Liver (tissue), 9 donors: ENCODE measurements around the gene RELN. TPM values are rescaled to one million over a fixed set of nuclear protein-coding genes. Genes with fewer than 3 reads are reported as not detected.

Experiments used
- DNase-seq: peaks from one replicate; pipeline ENCODE4 v3.0.0-alpha.2; 2017; ENCODE audit warnings: low spot score
- H3K27ac ChIP-seq, 2 donors: one replicate each; pipeline ENCODE4 v1.7.0; 2013; ENCODE audit warnings: inconsistent platforms in 2 of 2, low read length in 2 of 2, control low read depth in 1 of 2, low read depth in 1 of 2, mild to moderate bottlenecking in 1 of 2
- H3K27me3 ChIP-seq, 4 donors: one replicate each; pipeline versions ENCODE4 v1.6.1 to v1.7.0; 2013; ENCODE audit warnings: low read length in 3 of 4, inconsistent platforms in 1 of 4, mild to moderate bottlenecking in 1 of 4, moderate library complexity in 1 of 4; ENCODE audit not compliant: control insufficient read depth in 4 of 4, insufficient read depth in 4 of 4
- H3K36me3 ChIP-seq, 4 donors: one replicate each; pipeline versions ENCODE4 v1.6.1 to v1.7.0; 2013; ENCODE audit warnings: low read length in 3 of 4, mild to moderate bottlenecking in 3 of 4, low read depth in 1 of 4, moderate library complexity in 1 of 4; ENCODE audit not compliant: control insufficient read depth in 4 of 4, insufficient read depth in 3 of 4
- H3K4me1 ChIP-seq, 4 donors: one replicate each; pipeline versions ENCODE4 v1.6.1 to v1.7.0; 2013; ENCODE audit warnings: low read length in 3 of 4, mild to moderate bottlenecking in 3 of 4, moderate library complexity in 1 of 4; ENCODE audit not compliant: control insufficient read depth in 4 of 4, insufficient read depth in 4 of 4
- H3K4me3 ChIP-seq, 3 donors: one replicate each; pipeline versions ENCODE4 v1.6.1 to v1.7.0; 2013; ENCODE audit warnings: low read length in 3 of 3, control low read depth in 1 of 3, low read depth in 1 of 3, mild to moderate bottlenecking in 1 of 3
- H3K9ac ChIP-seq, 2 donors: one replicate each; pipeline ENCODE4 v1.7.0; 2013; ENCODE audit warnings: low read length in 2 of 2, mild to moderate bottlenecking in 2 of 2, moderate library complexity in 2 of 2, control low read depth in 1 of 2, low read depth in 1 of 2
- H3K9me3 ChIP-seq, 4 donors: one replicate each; pipeline versions ENCODE4 v1.6.1 to v1.7.0; 2013; ENCODE audit warnings: low read length in 3 of 4; ENCODE audit not compliant: control insufficient read depth in 4 of 4
- EGR1 ChIP-seq, 2 donors: IDR thresholded peaks; 2 replicates each; pipeline ENCODE4 v1.6.1; 2016 to 2018; ENCODE audit warnings: antibody characterized with exemption in 2 of 2, low read depth in 2 of 2
- FOXA1 ChIP-seq: IDR thresholded peaks from 2 replicates; pipeline ENCODE4 v1.6.1; 2016; ENCODE audit warnings: antibody characterized with exemption
- FOXA2 ChIP-seq: IDR thresholded peaks from 2 replicates; pipeline ENCODE4 v1.6.1; 2016; ENCODE audit warnings: antibody characterized with exemption
- GABPA ChIP-seq, 2 donors: IDR thresholded peaks in 1 of 2; conservative IDR thresholded peaks in 1 of 2; 2 replicates each; pipeline ENCODE4 v1.6.1; 2016; ENCODE audit warnings: antibody characterized with exemption in 2 of 2, mild to moderate bottlenecking in 1 of 2, moderate library complexity in 1 of 2
- HNF4A ChIP-seq, 2 donors: conservative IDR thresholded peaks; 2 replicates each; pipeline ENCODE4 v1.6.1; 2016; ENCODE audit warnings: antibody characterized with exemption in 2 of 2, mild to moderate bottlenecking in 2 of 2
- JUND ChIP-seq, 2 donors: IDR thresholded peaks; 2 replicates each; pipeline ENCODE4 v1.6.1; 2016; ENCODE audit warnings: antibody characterized with exemption in 2 of 2
- NR2F2 ChIP-seq: IDR thresholded peaks from 2 replicates; pipeline ENCODE4 v1.6.1; 2016; ENCODE audit warnings: antibody characterized with exemption
- RAD21 ChIP-seq, 2 donors: IDR thresholded peaks; 2 replicates each; pipeline ENCODE4 v1.6.1; 2016; ENCODE audit warnings: antibody characterized with exemption in 2 of 2, mild to moderate bottlenecking in 2 of 2
- SP1 ChIP-seq: IDR thresholded peaks from 2 replicates; pipeline ENCODE4 v1.6.1; 2018; ENCODE audit warnings: antibody characterized with exemption, mild to moderate bottlenecking
- TAF1 ChIP-seq: conservative IDR thresholded peaks from 2 replicates; pipeline ENCODE4 v1.6.1; 2016; ENCODE audit warnings: antibody characterized with exemption, mild to moderate bottlenecking
- YY1 ChIP-seq: IDR thresholded peaks from 2 replicates; pipeline ENCODE4 v1.6.1; 2016; ENCODE audit warnings: antibody characterized with exemption, mild to moderate bottlenecking
- WGBS: extraction: QIAGEN DNeasy Blood & Tissue Kit; methylation state at CpG from one replicate; pipeline ENCODE4 v1.1.7; 2013; 5-methylcytosine and 5-hydroxymethylcytosine counted together
- polyA plus RNA-seq, 2 donors: library from polyadenylated mRNA; stranded (reverse) in 1 of 2; unstranded in 1 of 2; fragments of 200-250 nt in 1 of 2; fragments of >200 nt in 1 of 2; fragmentation: Nextera tagmentation in 1 of 2; extraction: Ambion mirVana in 1 of 2; gene quantifications; one replicate each; pipeline versions ENCODE4 v1.2.1 to v1.2.3, GENCODE V29; 2013 to 2015
- total RNA-seq, 2 donors: library from RNA; depleted of rRNA; stranded (reverse); fragments of >200 nt; gene quantifications; one replicate each; pipeline ENCODE4 v1.2.3, GENCODE V29; 2014
- TF ChIP-seq, protein P1 (sequence below): IDR thresholded peaks from 2 replicates; pipeline ENCODE4 v1.6.1; 2016; ENCODE audit warnings: antibody characterized with exemption
- TF ChIP-seq, protein P2 (sequence below): fragments of 150-350 bp; IDR thresholded peaks from 2 replicates; pipeline ENCODE4 v1.5.1; 2017; ENCODE audit warnings: improper control_type of control experiment, low read depth, low read length; ENCODE audit not compliant: missing input control
- TF ChIP-seq, protein P3 (sequence below): IDR thresholded peaks from 2 replicates; pipeline ENCODE4 v1.6.1; 2016; ENCODE audit warnings: antibody characterized with exemption
- TF ChIP-seq, protein P4 (sequence below): IDR thresholded peaks from 2 replicates; pipeline ENCODE4 v1.6.1; 2016; ENCODE audit warnings: antibody characterized with exemption
- TF ChIP-seq, protein P5 (sequence below): IDR thresholded peaks from 2 replicates; pipeline ENCODE4 v1.6.1; 2016; ENCODE audit warnings: antibody characterized with exemption, mild to moderate bottlenecking
- donor health status: healthy.
- donor health status: healthy.
- donor health status: healthy.
- donor health status: healthy.
- donor health status: healthy.

The RELN gene
- total and polyA plus RNA-seq, 4 donors = 10.0 to 69.8 (median 28.4) TPM

DNA sequence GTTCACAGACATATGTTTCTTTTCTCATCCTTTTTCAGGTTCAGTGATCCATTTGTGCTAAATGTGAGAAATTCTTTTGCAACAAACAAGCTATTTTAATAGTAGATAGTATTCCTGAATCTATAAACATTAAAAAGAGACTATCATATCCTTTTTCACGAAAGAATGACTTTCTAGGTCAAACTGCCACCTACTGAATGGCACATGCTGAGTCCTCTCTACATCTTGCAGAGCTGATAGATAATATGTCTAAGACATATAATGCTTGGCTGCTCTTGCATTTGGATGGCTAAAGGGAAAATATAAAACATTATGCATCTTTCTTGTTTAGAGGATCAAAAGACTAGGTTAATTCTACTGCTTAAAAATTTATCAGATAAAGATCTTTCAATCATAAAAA, 429.3 kb downstream of the RELN start:
- Histone ChIP-seq H3K36me3 (no peaks in the 10 kb centered on the region), H3K9ac (no peak overlapping the region), H3K27ac (no peak overlapping the region), H3K4me3 (no peak overlapping the region), H3K9me3 (no peaks in the 10 kb centered on the region), H3K27me3 (peaks cover 0 to 3% (median 0%) of the 10 kb centered on the region in 4 donors), H3K4me1 (no peaks in the 10 kb centered on the region)
- TF ChIP-seq HNF4A (conservative IDR thresholded peaks at IDR 0.05) = no peak
- TF ChIP-seq FOXA1 = no peak
- no peak for TF ChIP-seq EGR1 (IDR thresholded peaks at IDR 0.05; ENCODE audit: low read depth in 2 of 2)
- TF ChIP-seq, protein P1, sequence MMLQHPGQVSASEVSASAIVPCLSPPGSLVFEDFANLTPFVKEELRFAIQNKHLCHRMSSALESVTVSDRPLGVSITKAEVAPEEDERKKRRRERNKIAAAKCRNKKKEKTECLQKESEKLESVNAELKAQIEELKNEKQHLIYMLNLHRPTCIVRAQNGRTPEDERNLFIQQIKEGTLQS = no peak
- no peak for TF ChIP-seq RAD21 (IDR thresholded peaks at IDR 0.05)
- TF ChIP-seq, protein P2, sequence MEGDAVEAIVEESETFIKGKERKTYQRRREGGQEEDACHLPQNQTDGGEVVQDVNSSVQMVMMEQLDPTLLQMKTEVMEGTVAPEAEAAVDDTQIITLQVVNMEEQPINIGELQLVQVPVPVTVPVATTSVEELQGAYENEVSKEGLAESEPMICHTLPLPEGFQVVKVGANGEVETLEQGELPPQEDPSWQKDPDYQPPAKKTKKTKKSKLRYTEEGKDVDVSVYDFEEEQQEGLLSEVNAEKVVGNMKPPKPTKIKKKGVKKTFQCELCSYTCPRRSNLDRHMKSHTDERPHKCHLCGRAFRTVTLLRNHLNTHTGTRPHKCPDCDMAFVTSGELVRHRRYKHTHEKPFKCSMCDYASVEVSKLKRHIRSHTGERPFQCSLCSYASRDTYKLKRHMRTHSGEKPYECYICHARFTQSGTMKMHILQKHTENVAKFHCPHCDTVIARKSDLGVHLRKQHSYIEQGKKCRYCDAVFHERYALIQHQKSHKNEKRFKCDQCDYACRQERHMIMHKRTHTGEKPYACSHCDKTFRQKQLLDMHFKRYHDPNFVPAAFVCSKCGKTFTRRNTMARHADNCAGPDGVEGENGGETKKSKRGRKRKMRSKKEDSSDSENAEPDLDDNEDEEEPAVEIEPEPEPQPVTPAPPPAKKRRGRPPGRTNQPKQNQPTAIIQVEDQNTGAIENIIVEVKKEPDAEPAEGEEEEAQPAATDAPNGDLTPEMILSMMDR = no peak
- no peak for TF ChIP-seq NR2F2
- no peak for TF ChIP-seq GABPA (IDR thresholded peaks at IDR 0.05 in 1 of 2, conservative IDR thresholded peaks at IDR 0.05 in 1 of 2)
- TF ChIP-seq, protein P3, sequence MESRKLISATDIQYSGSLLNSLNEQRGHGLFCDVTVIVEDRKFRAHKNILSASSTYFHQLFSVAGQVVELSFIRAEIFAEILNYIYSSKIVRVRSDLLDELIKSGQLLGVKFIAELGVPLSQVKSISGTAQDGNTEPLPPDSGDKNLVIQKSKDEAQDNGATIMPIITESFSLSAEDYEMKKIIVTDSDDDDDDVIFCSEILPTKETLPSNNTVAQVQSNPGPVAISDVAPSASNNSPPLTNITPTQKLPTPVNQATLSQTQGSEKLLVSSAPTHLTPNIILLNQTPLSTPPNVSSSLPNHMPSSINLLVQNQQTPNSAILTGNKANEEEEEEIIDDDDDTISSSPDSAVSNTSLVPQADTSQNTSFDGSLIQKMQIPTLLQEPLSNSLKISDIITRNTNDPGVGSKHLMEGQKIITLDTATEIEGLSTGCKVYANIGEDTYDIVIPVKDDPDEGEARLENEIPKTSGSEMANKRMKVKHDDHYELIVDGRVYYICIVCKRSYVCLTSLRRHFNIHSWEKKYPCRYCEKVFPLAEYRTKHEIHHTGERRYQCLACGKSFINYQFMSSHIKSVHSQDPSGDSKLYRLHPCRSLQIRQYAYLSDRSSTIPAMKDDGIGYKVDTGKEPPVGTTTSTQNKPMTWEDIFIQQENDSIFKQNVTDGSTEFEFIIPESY = no peak
- no peak for TF ChIP-seq SP1
- no peak for TF ChIP-seq JUND (IDR thresholded peaks at IDR 0.05)
- no peak for TF ChIP-seq YY1
- DNase-seq = no peak
- 64% methylated on average over 1 of the region's 1 CpG for WGBS

DNA sequence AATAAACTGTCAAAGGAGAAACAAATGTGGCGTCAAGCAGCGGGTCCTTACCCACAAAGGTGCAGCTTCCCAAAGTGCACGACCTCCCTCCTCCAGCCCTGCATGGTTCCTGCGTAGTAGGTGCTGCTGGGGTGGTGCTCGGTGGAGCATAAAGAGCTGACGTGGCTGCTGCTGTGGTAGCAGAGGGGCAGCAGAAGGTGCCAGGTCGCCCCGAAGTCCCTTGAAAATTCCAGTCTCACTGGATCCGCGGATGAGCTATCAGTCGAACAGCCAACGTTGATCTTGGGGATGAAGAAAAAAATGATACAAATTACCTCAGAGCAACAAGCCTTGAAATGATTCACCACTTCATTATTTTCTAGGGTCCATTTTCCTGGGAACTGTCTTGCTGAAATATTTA, 438.4 kb downstream of the RELN start:
- Histone ChIP-seq H3K27me3 (peaks cover 0 to 1% (median 0%) of the 10 kb centered on the region in 4 donors), H3K9ac (no peak overlapping the region), H3K9me3 (no peaks in the 10 kb centered on the region), H3K27ac (no peak overlapping the region), H3K36me3 (no peaks in the 10 kb centered on the region), H3K4me1 (no peaks in the 10 kb centered on the region), H3K4me3 (no peak overlapping the region)
- 94% methylated on average over 12 of the region's 12 CpGs for WGBS
- DNase-seq = no peak
- TF ChIP-seq, protein P2 = no peak
- TF ChIP-seq, protein P3 = no peak
- TF ChIP-seq SP1 = no peak
- no peak for TF ChIP-seq TAF1
- TF ChIP-seq RAD21 (IDR thresholded peaks at IDR 0.05) = no peak
- no peak for TF ChIP-seq FOXA2
- TF ChIP-seq GABPA (IDR thresholded peaks at IDR 0.05 in 1 of 2, conservative IDR thresholded peaks at IDR 0.05 in 1 of 2) = no peak
- no peak for TF ChIP-seq HNF4A (conservative IDR thresholded peaks at IDR 0.05)
- TF ChIP-seq, protein P4, sequence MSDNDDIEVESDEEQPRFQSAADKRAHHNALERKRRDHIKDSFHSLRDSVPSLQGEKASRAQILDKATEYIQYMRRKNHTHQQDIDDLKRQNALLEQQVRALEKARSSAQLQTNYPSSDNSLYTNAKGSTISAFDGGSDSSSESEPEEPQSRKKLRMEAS = no peak
- TF ChIP-seq YY1 = no peak
- TF ChIP-seq EGR1 (IDR thresholded peaks at IDR 0.05; ENCODE audit: low read depth in 2 of 2) = no peak
- TF ChIP-seq, protein P5, sequence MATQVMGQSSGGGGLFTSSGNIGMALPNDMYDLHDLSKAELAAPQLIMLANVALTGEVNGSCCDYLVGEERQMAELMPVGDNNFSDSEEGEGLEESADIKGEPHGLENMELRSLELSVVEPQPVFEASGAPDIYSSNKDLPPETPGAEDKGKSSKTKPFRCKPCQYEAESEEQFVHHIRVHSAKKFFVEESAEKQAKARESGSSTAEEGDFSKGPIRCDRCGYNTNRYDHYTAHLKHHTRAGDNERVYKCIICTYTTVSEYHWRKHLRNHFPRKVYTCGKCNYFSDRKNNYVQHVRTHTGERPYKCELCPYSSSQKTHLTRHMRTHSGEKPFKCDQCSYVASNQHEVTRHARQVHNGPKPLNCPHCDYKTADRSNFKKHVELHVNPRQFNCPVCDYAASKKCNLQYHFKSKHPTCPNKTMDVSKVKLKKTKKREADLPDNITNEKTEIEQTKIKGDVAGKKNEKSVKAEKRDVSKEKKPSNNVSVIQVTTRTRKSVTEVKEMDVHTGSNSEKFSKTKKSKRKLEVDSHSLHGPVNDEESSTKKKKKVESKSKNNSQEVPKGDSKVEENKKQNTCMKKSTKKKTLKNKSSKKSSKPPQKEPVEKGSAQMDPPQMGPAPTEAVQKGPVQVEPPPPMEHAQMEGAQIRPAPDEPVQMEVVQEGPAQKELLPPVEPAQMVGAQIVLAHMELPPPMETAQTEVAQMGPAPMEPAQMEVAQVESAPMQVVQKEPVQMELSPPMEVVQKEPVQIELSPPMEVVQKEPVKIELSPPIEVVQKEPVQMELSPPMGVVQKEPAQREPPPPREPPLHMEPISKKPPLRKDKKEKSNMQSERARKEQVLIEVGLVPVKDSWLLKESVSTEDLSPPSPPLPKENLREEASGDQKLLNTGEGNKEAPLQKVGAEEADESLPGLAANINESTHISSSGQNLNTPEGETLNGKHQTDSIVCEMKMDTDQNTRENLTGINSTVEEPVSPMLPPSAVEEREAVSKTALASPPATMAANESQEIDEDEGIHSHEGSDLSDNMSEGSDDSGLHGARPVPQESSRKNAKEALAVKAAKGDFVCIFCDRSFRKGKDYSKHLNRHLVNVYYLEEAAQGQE = no peak
- no peak for TF ChIP-seq NR2F2
- TF ChIP-seq JUND (IDR thresholded peaks at IDR 0.05) = no peak
- no peak for TF ChIP-seq FOXA1
